GM21390 (cell line): Measurements from ENCODE around the gene C19orf38.
"Not testable (repeated sequence)": the region's sequence is repeated elsewhere in the genome, so short reads cannot be mapped to it uniquely, and the experiment has no call there.

Experiments used
- ATAC-seq: cut with Tn5 transposase; IDR thresholded peaks from one replicate; pipeline ENCODE4 v1.9.1; 2021; ENCODE audit not compliant: unreplicated experiment

C19orf38 gene

DNA sequence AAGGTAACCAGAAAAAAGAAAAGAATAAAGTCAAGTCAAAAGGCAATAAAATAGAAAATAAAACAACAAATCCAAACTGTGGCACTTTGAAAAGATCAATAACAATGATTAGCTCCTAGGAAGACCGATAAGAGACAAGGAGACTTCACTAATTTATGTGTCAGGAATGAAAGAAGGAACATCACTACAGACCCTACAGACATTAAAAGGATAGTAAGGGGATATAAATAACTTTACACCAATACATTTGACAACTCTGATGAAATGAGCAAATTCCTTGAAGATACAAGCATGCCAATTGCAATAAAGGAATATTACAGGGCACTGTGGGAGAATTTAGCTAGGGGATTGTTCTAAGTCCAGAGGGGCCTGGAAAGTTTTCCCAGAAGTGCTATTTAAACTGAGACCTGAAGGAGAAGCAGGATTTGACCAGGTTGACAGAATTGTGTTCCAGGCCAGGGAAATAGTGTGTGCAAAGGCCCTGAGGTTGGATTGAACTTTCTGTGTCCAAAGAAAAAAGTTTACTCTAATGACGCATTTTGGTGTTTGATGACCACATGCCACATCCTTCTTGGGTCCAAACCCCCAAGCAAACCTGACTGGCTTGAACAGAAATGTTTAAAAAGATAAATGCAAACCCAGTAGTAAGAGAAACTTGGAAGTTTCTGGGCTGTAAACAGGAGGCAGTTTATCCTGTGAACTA lies 1.6 kb upstream of the C19orf38 start:
- no peak for ATAC-seq

DNA sequence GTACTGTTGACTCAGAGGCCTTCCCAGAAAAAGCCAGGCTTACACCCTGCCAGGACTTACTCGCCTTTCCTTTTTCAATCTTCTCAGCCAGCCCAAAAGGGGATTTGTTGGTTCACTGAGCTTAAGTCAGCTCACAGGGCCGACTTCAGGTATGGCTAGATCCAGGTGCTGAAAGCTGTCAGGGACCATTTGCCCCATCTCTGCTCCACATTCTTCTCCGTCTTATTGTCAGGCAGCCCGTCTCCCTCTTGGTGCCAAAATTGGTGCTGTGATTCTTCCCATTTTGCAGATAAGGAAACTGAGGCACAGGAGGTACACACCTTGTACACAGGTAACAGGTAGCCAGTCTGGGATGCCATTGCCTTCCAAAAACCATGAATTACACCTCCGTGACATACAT lies 2.4 kb downstream of the C19orf38 start:
- ATAC-seq = no peak

- ATAC-seq = no peak
Measured at GRCh38 chr19:10852098-10852800, 4.0 kb downstream of the C19orf38 start.

DNA sequence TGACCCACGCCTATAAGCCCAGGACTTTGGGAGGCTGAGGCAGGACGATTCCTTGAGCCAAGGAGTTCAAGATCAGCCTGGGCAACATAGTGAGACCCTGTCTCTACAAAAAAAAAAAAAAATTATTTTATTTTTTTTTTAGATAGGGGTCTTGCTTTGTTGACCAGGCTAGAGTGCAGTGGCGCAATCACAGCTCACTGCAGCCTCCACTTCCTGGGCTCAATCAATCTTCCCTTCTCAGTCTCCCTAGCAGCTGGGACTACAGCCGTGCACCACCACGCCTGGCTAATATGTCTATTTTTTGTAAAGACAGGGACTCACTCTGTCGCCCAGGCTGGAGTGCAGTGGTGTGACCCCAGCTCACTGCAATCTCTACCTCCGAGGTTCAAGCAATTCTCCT lies 4.7 kb downstream of the C19orf38 start:
- ATAC-seq = no peak

DNA sequence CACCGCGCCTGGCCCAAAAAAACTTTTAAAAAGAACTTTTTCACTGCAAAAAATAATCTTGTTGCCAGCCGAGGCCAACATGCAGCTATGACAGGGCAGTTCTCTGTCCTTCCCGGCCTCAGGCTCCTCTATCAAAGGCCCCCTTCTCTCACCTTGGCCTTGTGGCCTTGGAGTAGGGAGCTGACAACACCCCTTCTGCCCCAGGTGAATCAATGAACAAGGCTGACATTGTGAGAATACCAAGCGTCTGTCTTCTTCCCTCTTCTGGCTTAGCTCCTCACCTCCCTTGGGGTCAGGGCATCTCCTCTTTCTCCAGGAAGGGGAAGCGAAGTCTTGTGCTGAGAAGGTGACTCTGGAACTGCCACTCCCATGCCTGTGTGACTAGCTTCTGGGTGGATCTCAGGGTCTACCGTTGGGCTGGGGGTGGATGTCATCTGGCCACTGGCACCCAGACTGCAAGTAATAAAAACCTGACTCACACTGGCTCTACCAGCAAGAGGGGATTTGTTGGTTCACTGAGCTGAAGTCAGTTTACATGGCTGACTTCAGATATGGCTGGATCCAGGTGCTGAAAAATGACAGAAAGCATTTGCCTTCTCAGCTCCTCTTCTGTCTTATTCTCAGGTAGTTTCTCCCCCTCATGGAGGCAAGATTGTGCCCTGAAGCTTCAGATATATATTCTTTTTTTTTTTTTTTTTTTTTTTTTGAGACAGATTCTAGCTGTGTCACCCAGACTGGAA lies 6.3 kb downstream of the C19orf38 start:
- ATAC-seq = no peak

GRCh38 chr19:10855879-10856522 lies 7.8 kb downstream of the C19orf38 start:
- ATAC-seq = no peak

- ATAC-seq = not testable (repeated sequence)
Measured at GRCh38 chr19:10856899-10857298, 8.7 kb downstream of the C19orf38 start.

GRCh38 chr19:10858204-10858828 lies 10.1 kb downstream of the C19orf38 start:
- no peak for ATAC-seq

DNA sequence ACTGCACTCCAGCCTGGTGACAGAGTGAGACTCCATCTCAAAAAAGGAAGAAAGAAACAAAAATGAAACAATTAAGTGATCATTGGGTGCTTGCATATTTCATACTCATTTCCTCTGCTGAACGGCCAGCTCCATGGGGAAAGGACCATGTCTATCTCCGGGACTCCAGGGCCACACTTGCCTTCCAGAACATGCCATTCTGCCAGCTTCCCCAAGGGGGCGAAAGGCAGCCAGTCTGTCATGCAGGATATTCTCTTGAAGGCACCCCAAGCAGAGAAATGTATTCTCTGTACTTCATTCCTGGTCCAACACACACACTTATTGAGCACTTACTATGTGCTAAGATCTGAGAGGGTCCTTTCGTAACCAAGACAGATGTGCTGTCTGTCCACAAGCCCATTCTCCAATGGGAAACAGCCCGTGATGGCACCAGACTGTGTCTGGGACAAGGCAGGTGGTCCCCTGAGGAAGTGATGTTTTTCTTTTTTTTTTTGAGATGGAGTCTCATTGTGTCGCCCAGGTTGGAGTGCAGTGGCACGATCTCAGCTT lies 13.0 kb downstream of the C19orf38 start:
- ATAC-seq = no peak

GRCh38 chr19:10862561-10863106 lies 14.4 kb downstream of the C19orf38 start:
- no peak for ATAC-seq

GRCh38 chr19:10863107-10863717 lies 15.0 kb downstream of the C19orf38 start:
- ATAC-seq = no peak

- ATAC-seq = no peak
Measured at GRCh38 chr19:10864538-10864899, 16.3 kb downstream of the C19orf38 start.

DNA sequence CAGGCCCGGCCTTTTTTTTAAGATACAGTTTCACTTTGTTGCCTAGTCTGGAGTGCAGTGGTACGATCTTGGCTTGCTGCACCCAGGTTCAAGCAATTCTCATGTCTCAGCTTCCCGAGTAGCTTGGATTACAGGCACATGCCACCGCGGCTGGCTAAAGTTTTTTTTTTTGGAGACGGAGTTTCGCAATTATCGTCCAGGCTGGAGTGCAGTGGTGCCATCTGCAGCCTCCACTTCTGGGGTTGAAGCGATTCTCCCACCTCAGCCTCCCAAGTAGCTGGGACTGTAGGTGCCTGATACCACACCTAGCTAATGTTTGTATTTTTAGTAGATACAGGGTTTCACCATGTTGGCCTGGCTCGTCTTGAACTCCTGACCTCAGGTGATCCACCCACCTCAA lies 18.3 kb downstream of the C19orf38 start:
- ATAC-seq = no peak

DNA sequence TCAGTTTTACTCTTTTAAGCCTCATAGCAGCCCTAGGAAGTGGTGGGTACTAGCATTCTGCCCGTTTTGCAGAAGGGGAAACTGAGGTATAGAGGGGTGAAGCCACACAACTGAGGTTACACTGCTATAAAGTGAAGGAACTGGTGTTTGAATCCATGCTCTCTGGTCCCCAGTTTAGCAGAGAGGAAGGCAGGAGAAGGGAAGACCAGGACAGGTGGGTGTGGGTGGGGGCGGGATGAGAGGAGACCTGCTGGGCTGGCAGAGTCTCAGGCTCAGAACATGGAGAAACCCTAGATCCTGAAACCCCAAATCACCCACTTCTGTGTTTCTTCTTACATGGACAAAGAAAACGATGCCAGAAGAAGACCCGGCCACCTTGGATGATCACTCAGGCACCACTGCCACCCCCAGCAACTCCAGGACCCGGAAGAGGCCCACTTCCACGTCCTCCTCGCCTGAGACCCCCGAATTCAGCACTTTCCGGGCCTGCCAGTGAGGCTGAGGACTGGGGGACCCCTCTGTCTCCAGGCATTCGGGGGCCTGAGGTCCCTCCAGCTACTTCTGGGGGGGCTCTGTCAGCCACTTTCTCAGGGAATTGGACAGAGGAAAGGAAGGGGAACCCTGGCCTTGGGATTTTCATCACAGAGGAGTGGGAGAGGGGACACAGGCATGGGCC lies 20.8 kb downstream of the C19orf38 start:
- no peak for ATAC-seq

DNA sequence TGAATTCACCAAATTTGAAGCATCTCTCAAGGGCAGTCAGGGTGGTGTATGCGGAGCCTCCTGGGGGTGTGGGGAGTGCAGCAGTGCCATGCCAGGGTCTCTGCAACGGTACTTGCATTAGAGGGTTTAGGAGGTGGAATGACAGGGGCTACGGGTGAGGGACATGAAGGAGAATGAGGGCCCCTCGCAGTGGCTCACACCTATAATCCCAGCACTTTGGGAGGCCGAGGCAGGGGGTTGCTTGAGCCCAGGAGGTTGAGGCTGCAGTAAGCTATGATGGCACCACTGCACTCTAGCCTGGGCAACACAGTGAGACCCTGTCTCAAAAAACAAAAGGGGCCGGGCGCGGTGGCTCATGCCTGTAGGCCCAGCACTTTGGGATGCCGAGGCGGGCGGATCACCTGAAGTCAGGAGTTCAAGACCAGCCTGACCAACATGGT lies 21.7 kb downstream of the C19orf38 start:
- not testable (repeated sequence) for ATAC-seq

DNA sequence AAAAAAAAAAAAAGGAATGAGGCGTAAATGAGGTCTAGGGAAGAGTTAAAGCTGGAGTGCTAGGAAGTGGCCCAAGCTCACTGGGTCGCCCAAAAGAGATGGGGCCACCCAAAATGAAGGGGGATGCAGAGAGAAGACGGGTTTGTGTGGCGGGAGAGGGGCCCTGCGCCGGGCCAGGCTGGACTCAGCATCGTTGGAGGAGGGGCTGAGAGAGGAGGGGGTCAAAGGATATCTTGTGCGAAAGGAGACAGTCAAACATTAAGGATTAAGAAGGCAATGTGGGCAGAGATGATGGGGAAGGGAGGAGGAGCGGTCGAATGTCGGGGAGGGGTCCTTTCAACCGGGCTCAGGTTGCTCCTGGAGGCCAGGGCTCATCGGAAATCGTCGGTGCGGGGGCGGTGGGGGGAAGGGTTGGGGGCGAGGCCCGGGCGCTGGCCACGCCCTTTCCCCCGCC lies 22.3 kb downstream of the C19orf38 start:
- no peak for ATAC-seq

GRCh38 chr19:10870955-10871603 lies 22.9 kb downstream of the C19orf38 start, which contains the start of gene CARM1:
Gene CARM1, plus strand, starts transcription at chr19:10871553. Its CDS starts 150 bp downstream, at chr19:10871703.
- ATAC-seq = peak; percentile 68

GRCh38 chr19:10871711-10872545 lies 23.7 kb downstream of the C19orf38 start:
- no peak for ATAC-seq
